Duodenal mucosa (tissue), 2 donors: ENCODE data around the gene MYCN.

Experiments
- H3K27ac ChIP-seq: one replicate; pipeline ENCODE4 v1.7.0; 2013; ENCODE audit warnings: low read depth, low read length
- H3K27me3 ChIP-seq, 2 donors: one replicate each; pipeline ENCODE4 v1.7.0; 2013; ENCODE audit warnings: low read length in 2 of 2, control low read depth in 1 of 2; ENCODE audit not compliant: insufficient read depth in 2 of 2, control insufficient read depth in 1 of 2
- H3K36me3 ChIP-seq, 2 donors: one replicate each; pipeline ENCODE4 v1.7.0; 2013; ENCODE audit warnings: low read length in 2 of 2, control low read depth in 1 of 2; ENCODE audit not compliant: insufficient read depth in 2 of 2, control insufficient read depth in 1 of 2
- H3K4me1 ChIP-seq, 2 donors: one replicate each; pipeline ENCODE4 v1.7.0; 2013; ENCODE audit warnings: low read length in 2 of 2, control low read depth in 1 of 2; ENCODE audit not compliant: insufficient read depth in 2 of 2, control insufficient read depth in 1 of 2
- H3K4me3 ChIP-seq, 2 donors: one replicate each; pipeline ENCODE4 v1.7.0; 2013; ENCODE audit warnings: low read length in 2 of 2, low read depth in 1 of 2
- H3K9ac ChIP-seq, 2 donors: one replicate each; pipeline ENCODE4 v1.7.0; 2013; ENCODE audit warnings: low read length in 2 of 2, low read depth in 1 of 2
- H3K9me3 ChIP-seq, 2 donors: one replicate each; pipeline ENCODE4 v1.7.0; 2013; ENCODE audit warnings: low read length in 2 of 2, control low read depth in 1 of 2; ENCODE audit not compliant: control insufficient read depth in 1 of 2

The MYCN gene

GRCh38 chr2:15943378-15944280 lies 3.3 kb downstream of the MYCN start:
- H3K9me3 ChIP-seq, result no peaks in the 10 kb centered on the region
- H3K36me3 ChIP-seq, result peaks cover 0 to 11% of the 10 kb centered on the region in 2 donors
- H3K9ac ChIP-seq, result no peak overlapping the region
- H3K4me1 ChIP-seq, result peaks cover 17 to 27% of the 10 kb centered on the region in 2 donors
- H3K4me3 ChIP-seq, result peak overlapping the region; percentile 44 to 68
- H3K27me3 ChIP-seq, result peaks cover 0 to 12% of the 10 kb centered on the region in 2 donors
- no peak overlapping the region for H3K27ac ChIP-seq

GRCh38 chr2:15944325-15945017 lies 4.1 kb downstream of the MYCN start:
- no peak overlapping the region for H3K4me3 ChIP-seq
- peaks cover 17 to 25% of the 10 kb centered on the region in 2 donors for H3K4me1 ChIP-seq
- H3K27ac ChIP-seq, result no peak overlapping the region
- no peaks in the 10 kb centered on the region for H3K9me3 ChIP-seq
- peaks cover 0 to 4% of the 10 kb centered on the region in 2 donors for H3K27me3 ChIP-seq
- peaks cover 0 to 11% of the 10 kb centered on the region in 2 donors for H3K36me3 ChIP-seq
- H3K9ac ChIP-seq, result no peak overlapping the region

GRCh38 chr2:15945909-15946705 lies 5.8 kb downstream of the MYCN start:
- Histone ChIP-seq H3K27me3 (peaks cover 0 to 4% of the 10 kb centered on the region in 2 donors), H3K9me3 (no peaks in the 10 kb centered on the region), H3K27ac (no peak overlapping the region), H3K4me1 (peaks cover 16 to 17% of the 10 kb centered on the region in 2 donors), H3K4me3 (no peak overlapping the region), H3K9ac (no peak overlapping the region), H3K36me3 (peaks cover 0 to 11% of the 10 kb centered on the region in 2 donors)

GRCh38 chr2:15946983-15947382 lies 6.6 kb downstream of the MYCN start:
- Histone ChIP-seq H3K9ac (no peak overlapping the region), H3K27me3 (peaks cover 0 to 4% of the 10 kb centered on the region in 2 donors), H3K36me3 (peaks cover 0 to 11% of the 10 kb centered on the region in 2 donors), H3K4me3 (no peak overlapping the region), H3K4me1 (peaks cover 12 to 17% of the 10 kb centered on the region in 2 donors), H3K27ac (no peak overlapping the region), H3K9me3 (no peaks in the 10 kb centered on the region)

GRCh38 chr2:15947431-15947830 lies 7.1 kb downstream of the MYCN start:
- Histone ChIP-seq H3K9ac (no peak overlapping the region), H3K9me3 (no peaks in the 10 kb centered on the region), H3K27me3 (peaks cover 0 to 4% of the 10 kb centered on the region in 2 donors), H3K4me3 (no peak overlapping the region), H3K4me1 (peaks cover 12 to 17% of the 10 kb centered on the region in 2 donors), H3K36me3 (peaks cover 0 to 11% of the 10 kb centered on the region in 2 donors), H3K27ac (no peak overlapping the region)

GRCh38 chr2:15948704-15948957 lies 8.3 kb downstream of the MYCN start:
- Histone ChIP-seq H3K9me3 (no peaks in the 10 kb centered on the region), H3K9ac (no peak overlapping the region), H3K27me3 (no peaks in the 10 kb centered on the region), H3K27ac (no peak overlapping the region), H3K4me1 (peaks cover 3 to 9% of the 10 kb centered on the region in 2 donors), H3K4me3 (no peak overlapping the region), H3K36me3 (peaks cover 0 to 11% of the 10 kb centered on the region in 2 donors)

- Histone ChIP-seq H3K27ac (no peak overlapping the region), H3K9ac (no peak overlapping the region), H3K36me3 (peaks cover 0 to 11% of the 10 kb centered on the region in 2 donors), H3K4me3 (no peak overlapping the region), H3K4me1 (peaks cover 0 to 4% of the 10 kb centered on the region in 2 donors), H3K9me3 (no peaks in the 10 kb centered on the region), H3K27me3 (no peaks in the 10 kb centered on the region)
These were observed 8.8 kb downstream of the MYCN start for GRCh38 chr2:15949126-15949525.

- Histone ChIP-seq H3K9ac (no peak overlapping the region), H3K36me3 (peaks cover 0 to 11% of the 10 kb centered on the region in 2 donors), H3K4me3 (no peak overlapping the region), H3K27ac (no peak overlapping the region), H3K4me1 (no peaks in the 10 kb centered on the region), H3K27me3 (no peaks in the 10 kb centered on the region), H3K9me3 (no peaks in the 10 kb centered on the region)
These were observed 9.2 kb downstream of the MYCN start for GRCh38 chr2:15949551-15949950.

- H3K4me3 ChIP-seq, result no peak overlapping the region
- no peak overlapping the region for H3K9ac ChIP-seq
- H3K9me3 ChIP-seq, result no peaks in the 10 kb centered on the region
- no peak overlapping the region for H3K27ac ChIP-seq
- H3K36me3 ChIP-seq, result peaks cover 0 to 10% of the 10 kb centered on the region in 2 donors
- H3K27me3 ChIP-seq, result no peaks in the 10 kb centered on the region
- no peaks in the 10 kb centered on the region for H3K4me1 ChIP-seq
These were observed 10.0 kb downstream of the MYCN start for GRCh38 chr2:15950088-15950952.
